ENCODE data around the gene PPFIA2. TPM values are rescaled to one million over a fixed set of nuclear protein-coding genes. Genes with fewer than 3 reads are reported as not detected.

Gene PPFIA2
- total RNA-seq, 1 donor from 2014 or later, result 0.59 TPM

DNA sequence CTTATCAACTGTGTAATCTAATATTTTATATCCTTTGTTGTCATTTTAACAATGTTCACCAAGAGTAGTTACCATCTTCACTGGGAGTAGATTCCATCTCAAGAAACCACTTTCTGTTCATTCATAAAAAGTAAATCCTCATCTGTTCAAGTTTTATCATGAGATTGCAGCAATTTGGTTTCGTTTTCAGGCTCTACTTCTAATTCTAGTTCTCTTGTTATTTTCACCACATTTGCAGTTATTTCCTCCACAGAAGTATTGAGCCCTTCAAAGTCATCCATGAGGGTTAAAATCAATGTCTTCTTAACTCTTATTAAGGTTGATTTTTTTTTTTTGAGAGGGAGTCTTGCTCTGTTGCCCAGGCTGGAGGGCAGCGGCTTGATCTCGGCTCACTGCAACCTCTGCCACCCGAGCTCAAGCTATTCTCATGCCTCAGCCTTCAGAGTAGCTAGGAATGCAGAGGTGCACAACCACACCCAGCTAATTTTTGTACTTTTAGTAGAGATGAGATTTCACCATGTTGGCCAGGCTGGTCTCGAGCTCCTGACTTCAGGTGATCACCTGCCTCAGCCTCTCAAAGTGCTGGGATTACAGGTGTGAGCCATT is 404.7 kb downstream of the PPFIA2 start:
- Mint-ChIP-seq H3K27ac (ENCODE audit: unreplicated experiment) (no peak overlapping the region), H3K36me3 (ENCODE audit: low read depth, unreplicated experiment) (no peaks in the 10 kb centered on the region), H3K27me3 (ENCODE audit: low read depth, unreplicated experiment) (no peaks in the 10 kb centered on the region), H3K4me3 (ENCODE audit: unreplicated experiment) (no peak overlapping the region), H3K4me1 (ENCODE audit: low read depth, unreplicated experiment) (no peaks in the 10 kb centered on the region), H3K9me3 (ENCODE audit: unreplicated experiment) (no peaks in the 10 kb centered on the region)
- Histone ChIP-seq H4K20me1 (ENCODE audit: insufficient read depth, low read length) (no peaks in the 10 kb centered on the region), H3K9me3 (ENCODE audit: insufficient read depth, low read depth, low read length) (no peaks in the 10 kb centered on the region), H3K36me3 (ENCODE audit: insufficient read depth, low read length) (no peaks in the 10 kb centered on the region), H3K4me2 (ENCODE audit: low read length) (no peak overlapping the region), H3K79me2 (ENCODE audit: insufficient read depth, low read length) (no peaks in the 10 kb centered on the region), H3K4me1 (ENCODE audit: insufficient read depth, low read length) (no peaks in the 10 kb centered on the region), H3K27ac (ENCODE audit: low read depth, low read length) (no peak overlapping the region), H2AFZ (ENCODE audit: low read depth, low read length) (no peak overlapping the region), H3K27me3 (ENCODE audit: insufficient read depth, low read length) (no peaks in the 10 kb centered on the region), H3K9ac (ENCODE audit: low read length) (no peak overlapping the region), H3K4me3 (ENCODE audit: insufficient read depth, low read depth, low read length) (no peak overlapping the region)
- no peak for DNase-seq (ENCODE audit: low read depth)
- FAIRE-seq, result no peak
- TF ChIP-seq EZH2 (IDR thresholded peaks at IDR 0.05; ENCODE audit: insufficient read depth, low read length), result no peak
- TF ChIP-seq, protein P1, sequence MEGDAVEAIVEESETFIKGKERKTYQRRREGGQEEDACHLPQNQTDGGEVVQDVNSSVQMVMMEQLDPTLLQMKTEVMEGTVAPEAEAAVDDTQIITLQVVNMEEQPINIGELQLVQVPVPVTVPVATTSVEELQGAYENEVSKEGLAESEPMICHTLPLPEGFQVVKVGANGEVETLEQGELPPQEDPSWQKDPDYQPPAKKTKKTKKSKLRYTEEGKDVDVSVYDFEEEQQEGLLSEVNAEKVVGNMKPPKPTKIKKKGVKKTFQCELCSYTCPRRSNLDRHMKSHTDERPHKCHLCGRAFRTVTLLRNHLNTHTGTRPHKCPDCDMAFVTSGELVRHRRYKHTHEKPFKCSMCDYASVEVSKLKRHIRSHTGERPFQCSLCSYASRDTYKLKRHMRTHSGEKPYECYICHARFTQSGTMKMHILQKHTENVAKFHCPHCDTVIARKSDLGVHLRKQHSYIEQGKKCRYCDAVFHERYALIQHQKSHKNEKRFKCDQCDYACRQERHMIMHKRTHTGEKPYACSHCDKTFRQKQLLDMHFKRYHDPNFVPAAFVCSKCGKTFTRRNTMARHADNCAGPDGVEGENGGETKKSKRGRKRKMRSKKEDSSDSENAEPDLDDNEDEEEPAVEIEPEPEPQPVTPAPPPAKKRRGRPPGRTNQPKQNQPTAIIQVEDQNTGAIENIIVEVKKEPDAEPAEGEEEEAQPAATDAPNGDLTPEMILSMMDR (IDR thresholded peaks at IDR 0.05; ENCODE audit: insufficient read depth, low read depth, low read length), result no peak

DNA sequence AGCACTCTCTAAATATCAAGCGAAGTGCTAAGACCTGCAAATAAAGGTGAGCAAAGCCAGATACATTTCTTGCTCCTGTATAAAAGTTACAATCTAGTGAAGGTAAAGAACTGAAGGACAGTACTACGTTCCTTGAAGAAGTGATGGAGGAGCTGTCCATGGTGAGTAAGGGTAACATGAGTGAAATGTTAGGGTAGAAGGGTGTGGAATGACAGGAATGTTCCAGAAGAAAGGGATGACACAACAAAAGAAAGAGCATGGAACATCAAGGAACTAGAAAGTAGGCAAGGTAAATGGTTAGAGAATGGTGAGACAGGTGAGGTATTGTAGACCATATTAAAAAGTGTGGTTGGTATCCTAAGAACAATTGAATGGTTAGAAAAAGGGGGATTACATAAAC is 408.8 kb downstream of the PPFIA2 start:
- Histone ChIP-seq H3K9me3 (ENCODE audit: insufficient read depth, low read depth, low read length) (no peaks in the 10 kb centered on the region), H4K20me1 (ENCODE audit: insufficient read depth, low read length) (no peaks in the 10 kb centered on the region), H3K27me3 (ENCODE audit: insufficient read depth, low read length) (no peaks in the 10 kb centered on the region), H3K79me2 (ENCODE audit: insufficient read depth, low read length) (no peaks in the 10 kb centered on the region), H2AFZ (ENCODE audit: low read depth, low read length) (no peak overlapping the region), H3K4me1 (ENCODE audit: insufficient read depth, low read length) (no peaks in the 10 kb centered on the region), H3K36me3 (ENCODE audit: insufficient read depth, low read length) (no peaks in the 10 kb centered on the region), H3K27ac (ENCODE audit: low read depth, low read length) (no peak overlapping the region), H3K4me2 (ENCODE audit: low read length) (no peak overlapping the region), H3K9ac (ENCODE audit: low read length) (no peak overlapping the region), H3K4me3 (ENCODE audit: insufficient read depth, low read depth, low read length) (no peak overlapping the region)
- no peaks in the 10 kb centered on the region for H3K36me3 Mint-ChIP-seq (ENCODE audit: low read depth, unreplicated experiment)
- H3K9me3 Mint-ChIP-seq (ENCODE audit: unreplicated experiment), result no peaks in the 10 kb centered on the region
- H3K4me1 Mint-ChIP-seq (ENCODE audit: low read depth, unreplicated experiment), result no peaks in the 10 kb centered on the region
- no peaks in the 10 kb centered on the region for H3K27me3 Mint-ChIP-seq (ENCODE audit: low read depth, unreplicated experiment)
- TF ChIP-seq, protein P1 (IDR thresholded peaks at IDR 0.05; ENCODE audit: insufficient read depth, low read depth, low read length), result no peak
- no peak for FAIRE-seq
- DNase-seq (ENCODE audit: low read depth), result no peak
- no peak overlapping the region for H3K27ac Mint-ChIP-seq (ENCODE audit: unreplicated experiment)
- no peak overlapping the region for H3K4me3 Mint-ChIP-seq (ENCODE audit: unreplicated experiment)

DNA sequence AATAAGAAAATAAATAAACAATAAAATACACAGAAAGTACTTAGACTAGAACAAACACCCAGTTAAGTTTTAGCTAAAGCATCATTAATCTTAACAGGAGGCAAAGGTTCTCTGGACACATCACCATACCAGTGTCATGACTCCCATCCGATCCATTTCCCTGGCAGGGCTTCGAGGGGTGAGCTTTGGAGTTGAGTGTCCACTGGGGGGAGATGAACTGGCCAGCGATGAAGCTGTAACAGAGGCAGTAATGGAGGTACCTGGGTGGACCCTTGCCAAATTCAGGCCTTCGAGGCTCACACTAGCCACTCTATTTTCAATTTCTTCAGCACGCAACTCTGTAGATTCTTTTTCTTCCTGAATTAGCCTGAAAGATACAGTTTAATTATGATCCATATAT is 411.7 kb downstream of the PPFIA2 start:
- no peak for FAIRE-seq

More for the DNA sequence above, 411.7 kb downstream of the PPFIA2 start:
- Histone ChIP-seq H3K9me3 (ENCODE audit: insufficient read depth, low read depth, low read length) (no peaks in the 10 kb centered on the region), H3K27me3 (ENCODE audit: insufficient read depth, low read length) (no peaks in the 10 kb centered on the region), H3K4me2 (ENCODE audit: low read length) (no peak overlapping the region), H3K36me3 (ENCODE audit: insufficient read depth, low read length) (no peaks in the 10 kb centered on the region), H3K9ac (ENCODE audit: low read length) (no peak overlapping the region), H3K27ac (ENCODE audit: low read depth, low read length) (no peak overlapping the region), H3K4me1 (ENCODE audit: insufficient read depth, low read length) (no peaks in the 10 kb centered on the region), H2AFZ (ENCODE audit: low read depth, low read length) (no peak overlapping the region), H3K4me3 (ENCODE audit: insufficient read depth, low read depth, low read length) (no peak overlapping the region), H3K79me2 (ENCODE audit: insufficient read depth, low read length) (no peaks in the 10 kb centered on the region), H4K20me1 (ENCODE audit: insufficient read depth, low read length) (no peaks in the 10 kb centered on the region)
- Mint-ChIP-seq H3K4me1 (ENCODE audit: low read depth, unreplicated experiment) (no peaks in the 10 kb centered on the region), H3K36me3 (ENCODE audit: low read depth, unreplicated experiment) (no peaks in the 10 kb centered on the region), H3K9me3 (ENCODE audit: unreplicated experiment) (no peaks in the 10 kb centered on the region), H3K27me3 (ENCODE audit: low read depth, unreplicated experiment) (no peaks in the 10 kb centered on the region), H3K27ac (ENCODE audit: unreplicated experiment) (no peak overlapping the region), H3K4me3 (ENCODE audit: unreplicated experiment) (no peak overlapping the region)
- DNase-seq (ENCODE audit: low read depth), result no peak
- no peak for TF ChIP-seq EZH2 (IDR thresholded peaks at IDR 0.05; ENCODE audit: insufficient read depth, low read length)
- TF ChIP-seq, protein P1 (IDR thresholded peaks at IDR 0.05; ENCODE audit: insufficient read depth, low read depth, low read length), result no peak

Data from astrocyte (in vitro differentiated cells and primary cell).